ENCODE measurements around the gene AP4E1.
"Not testable (repeated sequence)": the region's sequence is repeated elsewhere in the genome, so short reads cannot be mapped to it uniquely, and the experiment has no call there.

The AP4E1 gene

GRCh38 chr15:50907601-50908208 is 778 bp upstream of the AP4E1 start:
- Histone ChIP-seq H3K4me3 (ENCODE audit: insufficient read depth, low read depth, low read length, poor library complexity, severe bottlenecking) (peak overlapping the region; percentile 89), H3K27ac (ENCODE audit: insufficient read depth, low read length, poor library complexity, severe bottlenecking) (peak overlapping the region; percentile 100), H3K9me3 (ENCODE audit: control insufficient read depth, low read length) (no peaks in the 10 kb centered on the region), H3K36me3 (ENCODE audit: control insufficient read depth, insufficient read depth, low read length) (peaks cover 5% of the 10 kb centered on the region), H3K4me1 (ENCODE audit: control insufficient read depth, insufficient read depth, low read length, poor library complexity, severe bottlenecking) (peaks cover 19% of the 10 kb centered on the region), H3K27me3 (replicated peaks; ENCODE audit: control insufficient read depth, insufficient read depth, low read length, poor library complexity, severe bottlenecking) (no peaks in the 10 kb centered on the region)
- peak; percentile 11 to 39 (median 13) for DNase-seq

- Histone ChIP-seq H3K4me1 (ENCODE audit: control insufficient read depth, insufficient read depth, low read length, poor library complexity, severe bottlenecking) (peaks cover 19% of the 10 kb centered on the region), H3K27ac (ENCODE audit: insufficient read depth, low read length, poor library complexity, severe bottlenecking) (peak overlapping the region; percentile 100), H3K27me3 (replicated peaks; ENCODE audit: control insufficient read depth, insufficient read depth, low read length, poor library complexity, severe bottlenecking) (no peaks in the 10 kb centered on the region), H3K4me3 (ENCODE audit: insufficient read depth, low read depth, low read length, poor library complexity, severe bottlenecking) (peak overlapping the region; percentile 89), H3K36me3 (ENCODE audit: control insufficient read depth, insufficient read depth, low read length) (peaks cover 10% of the 10 kb centered on the region), H3K9me3 (ENCODE audit: control insufficient read depth, low read length) (no peaks in the 10 kb centered on the region)
- no peak for DNase-seq
Measured at GRCh38 chr15:50909010-50909317, 481 bp downstream of the AP4E1 start.

GRCh38 chr15:50910426-50910795 is 1.9 kb downstream of the AP4E1 start:
- Histone ChIP-seq H3K4me1 (ENCODE audit: control insufficient read depth, insufficient read depth, low read length, poor library complexity, severe bottlenecking) (peaks cover 19% of the 10 kb centered on the region), H3K36me3 (ENCODE audit: control insufficient read depth, insufficient read depth, low read length) (peaks cover 12% of the 10 kb centered on the region)
- not testable (repeated sequence) for H3K27ac ChIP-seq (ENCODE audit: insufficient read depth, low read length, poor library complexity, severe bottlenecking); H3K9me3 ChIP-seq (ENCODE audit: control insufficient read depth, low read length); H3K4me3 ChIP-seq (ENCODE audit: insufficient read depth, low read depth, low read length, poor library complexity, severe bottlenecking); DNase-seq; H3K27me3 ChIP-seq (replicated peaks; ENCODE audit: control insufficient read depth, insufficient read depth, low read length, poor library complexity, severe bottlenecking)

- Histone ChIP-seq H3K27ac (ENCODE audit: insufficient read depth, low read length, poor library complexity, severe bottlenecking) (no peak overlapping the region), H3K4me3 (ENCODE audit: insufficient read depth, low read depth, low read length, poor library complexity, severe bottlenecking) (no peak overlapping the region), H3K9me3 (ENCODE audit: control insufficient read depth, low read length) (no peaks in the 10 kb centered on the region), H3K4me1 (ENCODE audit: control insufficient read depth, insufficient read depth, low read length, poor library complexity, severe bottlenecking) (peaks cover 19% of the 10 kb centered on the region), H3K36me3 (ENCODE audit: control insufficient read depth, insufficient read depth, low read length) (peaks cover 18% of the 10 kb centered on the region), H3K27me3 (replicated peaks; ENCODE audit: control insufficient read depth, insufficient read depth, low read length, poor library complexity, severe bottlenecking) (no peaks in the 10 kb centered on the region)
- no peak for DNase-seq
Measured at GRCh38 chr15:50911001-50911400, 2.5 kb downstream of the AP4E1 start.

GRCh38 chr15:50911621-50912020 is 3.1 kb downstream of the AP4E1 start:
- no peak for DNase-seq
- Histone ChIP-seq H3K27ac (ENCODE audit: insufficient read depth, low read length, poor library complexity, severe bottlenecking) (no peak overlapping the region), H3K36me3 (ENCODE audit: control insufficient read depth, insufficient read depth, low read length) (peaks cover 19% of the 10 kb centered on the region), H3K4me3 (ENCODE audit: insufficient read depth, low read depth, low read length, poor library complexity, severe bottlenecking) (no peak overlapping the region), H3K27me3 (replicated peaks; ENCODE audit: control insufficient read depth, insufficient read depth, low read length, poor library complexity, severe bottlenecking) (no peaks in the 10 kb centered on the region), H3K9me3 (ENCODE audit: control insufficient read depth, low read length) (no peaks in the 10 kb centered on the region), H3K4me1 (ENCODE audit: control insufficient read depth, insufficient read depth, low read length, poor library complexity, severe bottlenecking) (peaks cover 16% of the 10 kb centered on the region)

- Histone ChIP-seq H3K27me3 (replicated peaks; ENCODE audit: control insufficient read depth, insufficient read depth, low read length, poor library complexity, severe bottlenecking) (no peaks in the 10 kb centered on the region), H3K36me3 (ENCODE audit: control insufficient read depth, insufficient read depth, low read length) (peaks cover 22% of the 10 kb centered on the region), H3K9me3 (ENCODE audit: control insufficient read depth, low read length) (no peaks in the 10 kb centered on the region), H3K4me1 (ENCODE audit: control insufficient read depth, insufficient read depth, low read length, poor library complexity, severe bottlenecking) (no peaks in the 10 kb centered on the region), H3K27ac (ENCODE audit: insufficient read depth, low read length, poor library complexity, severe bottlenecking) (no peak overlapping the region), H3K4me3 (ENCODE audit: insufficient read depth, low read depth, low read length, poor library complexity, severe bottlenecking) (no peak overlapping the region)
- no peak for DNase-seq
Measured at GRCh38 chr15:50916400-50916799, 7.9 kb downstream of the AP4E1 start.

- DNase-seq; H3K27me3 ChIP-seq (replicated peaks; ENCODE audit: control insufficient read depth, insufficient read depth, low read length, poor library complexity, severe bottlenecking); H3K27ac ChIP-seq (ENCODE audit: insufficient read depth, low read length, poor library complexity, severe bottlenecking); H3K4me1 ChIP-seq (ENCODE audit: control insufficient read depth, insufficient read depth, low read length, poor library complexity, severe bottlenecking); H3K9me3 ChIP-seq (ENCODE audit: control insufficient read depth, low read length); H3K4me3 ChIP-seq (ENCODE audit: insufficient read depth, low read depth, low read length, poor library complexity, severe bottlenecking): not testable (repeated sequence)
- peaks cover 15% of the 10 kb centered on the region for H3K36me3 ChIP-seq (ENCODE audit: control insufficient read depth, insufficient read depth, low read length)
Measured at GRCh38 chr15:50919359-50919758, 10.9 kb downstream of the AP4E1 start.

- DNase-seq, result no peak
- Histone ChIP-seq H3K27me3 (replicated peaks; ENCODE audit: control insufficient read depth, insufficient read depth, low read length, poor library complexity, severe bottlenecking) (no peaks in the 10 kb centered on the region), H3K36me3 (ENCODE audit: control insufficient read depth, insufficient read depth, low read length) (peaks cover 29% of the 10 kb centered on the region), H3K4me1 (ENCODE audit: control insufficient read depth, insufficient read depth, low read length, poor library complexity, severe bottlenecking) (no peaks in the 10 kb centered on the region), H3K9me3 (ENCODE audit: control insufficient read depth, low read length) (no peaks in the 10 kb centered on the region), H3K27ac (ENCODE audit: insufficient read depth, low read length, poor library complexity, severe bottlenecking) (no peak overlapping the region), H3K4me3 (ENCODE audit: insufficient read depth, low read depth, low read length, poor library complexity, severe bottlenecking) (no peak overlapping the region)
Measured at GRCh38 chr15:50925281-50925680, 16.8 kb downstream of the AP4E1 start.

- no peaks in the 10 kb centered on the region for H3K9me3 ChIP-seq (ENCODE audit: control insufficient read depth, low read length)
- peaks cover 38% of the 10 kb centered on the region for H3K36me3 ChIP-seq (ENCODE audit: control insufficient read depth, insufficient read depth, low read length)
- H3K27ac ChIP-seq (ENCODE audit: insufficient read depth, low read length, poor library complexity, severe bottlenecking), result no peak overlapping the region
- no peaks in the 10 kb centered on the region for H3K4me1 ChIP-seq (ENCODE audit: control insufficient read depth, insufficient read depth, low read length, poor library complexity, severe bottlenecking)
- no peak overlapping the region for H3K4me3 ChIP-seq (ENCODE audit: insufficient read depth, low read depth, low read length, poor library complexity, severe bottlenecking)
- H3K27me3 ChIP-seq (replicated peaks; ENCODE audit: control insufficient read depth, insufficient read depth, low read length, poor library complexity, severe bottlenecking), result no peaks in the 10 kb centered on the region
- DNase-seq, result no peak
Measured at GRCh38 chr15:50929062-50929461, 20.6 kb downstream of the AP4E1 start.

- no peaks in the 10 kb centered on the region for H3K27me3 ChIP-seq (replicated peaks; ENCODE audit: control insufficient read depth, insufficient read depth, low read length, poor library complexity, severe bottlenecking)
- no peak for DNase-seq
- H3K4me1 ChIP-seq (ENCODE audit: control insufficient read depth, insufficient read depth, low read length, poor library complexity, severe bottlenecking), result no peaks in the 10 kb centered on the region
- H3K27ac ChIP-seq (ENCODE audit: insufficient read depth, low read length, poor library complexity, severe bottlenecking), result no peak overlapping the region
- H3K4me3 ChIP-seq (ENCODE audit: insufficient read depth, low read depth, low read length, poor library complexity, severe bottlenecking), result no peak overlapping the region
- H3K9me3 ChIP-seq (ENCODE audit: control insufficient read depth, low read length), result no peaks in the 10 kb centered on the region
- peaks cover 34% of the 10 kb centered on the region for H3K36me3 ChIP-seq (ENCODE audit: control insufficient read depth, insufficient read depth, low read length)
Measured at GRCh38 chr15:50930792-50931191, 22.3 kb downstream of the AP4E1 start.
